ENCODE results near the gene CDH22.

Gene CDH22, protein sequence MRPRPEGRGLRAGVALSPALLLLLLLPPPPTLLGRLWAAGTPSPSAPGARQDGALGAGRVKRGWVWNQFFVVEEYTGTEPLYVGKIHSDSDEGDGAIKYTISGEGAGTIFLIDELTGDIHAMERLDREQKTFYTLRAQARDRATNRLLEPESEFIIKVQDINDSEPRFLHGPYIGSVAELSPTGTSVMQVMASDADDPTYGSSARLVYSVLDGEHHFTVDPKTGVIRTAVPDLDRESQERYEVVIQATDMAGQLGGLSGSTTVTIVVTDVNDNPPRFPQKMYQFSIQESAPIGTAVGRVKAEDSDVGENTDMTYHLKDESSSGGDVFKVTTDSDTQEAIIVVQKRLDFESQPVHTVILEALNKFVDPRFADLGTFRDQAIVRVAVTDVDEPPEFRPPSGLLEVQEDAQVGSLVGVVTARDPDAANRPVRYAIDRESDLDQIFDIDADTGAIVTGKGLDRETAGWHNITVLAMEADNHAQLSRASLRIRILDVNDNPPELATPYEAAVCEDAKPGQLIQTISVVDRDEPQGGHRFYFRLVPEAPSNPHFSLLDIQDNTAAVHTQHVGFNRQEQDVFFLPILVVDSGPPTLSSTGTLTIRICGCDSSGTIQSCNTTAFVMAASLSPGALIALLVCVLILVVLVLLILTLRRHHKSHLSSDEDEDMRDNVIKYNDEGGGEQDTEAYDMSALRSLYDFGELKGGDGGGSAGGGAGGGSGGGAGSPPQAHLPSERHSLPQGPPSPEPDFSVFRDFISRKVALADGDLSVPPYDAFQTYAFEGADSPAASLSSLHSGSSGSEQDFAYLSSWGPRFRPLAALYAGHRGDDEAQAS

DNA sequence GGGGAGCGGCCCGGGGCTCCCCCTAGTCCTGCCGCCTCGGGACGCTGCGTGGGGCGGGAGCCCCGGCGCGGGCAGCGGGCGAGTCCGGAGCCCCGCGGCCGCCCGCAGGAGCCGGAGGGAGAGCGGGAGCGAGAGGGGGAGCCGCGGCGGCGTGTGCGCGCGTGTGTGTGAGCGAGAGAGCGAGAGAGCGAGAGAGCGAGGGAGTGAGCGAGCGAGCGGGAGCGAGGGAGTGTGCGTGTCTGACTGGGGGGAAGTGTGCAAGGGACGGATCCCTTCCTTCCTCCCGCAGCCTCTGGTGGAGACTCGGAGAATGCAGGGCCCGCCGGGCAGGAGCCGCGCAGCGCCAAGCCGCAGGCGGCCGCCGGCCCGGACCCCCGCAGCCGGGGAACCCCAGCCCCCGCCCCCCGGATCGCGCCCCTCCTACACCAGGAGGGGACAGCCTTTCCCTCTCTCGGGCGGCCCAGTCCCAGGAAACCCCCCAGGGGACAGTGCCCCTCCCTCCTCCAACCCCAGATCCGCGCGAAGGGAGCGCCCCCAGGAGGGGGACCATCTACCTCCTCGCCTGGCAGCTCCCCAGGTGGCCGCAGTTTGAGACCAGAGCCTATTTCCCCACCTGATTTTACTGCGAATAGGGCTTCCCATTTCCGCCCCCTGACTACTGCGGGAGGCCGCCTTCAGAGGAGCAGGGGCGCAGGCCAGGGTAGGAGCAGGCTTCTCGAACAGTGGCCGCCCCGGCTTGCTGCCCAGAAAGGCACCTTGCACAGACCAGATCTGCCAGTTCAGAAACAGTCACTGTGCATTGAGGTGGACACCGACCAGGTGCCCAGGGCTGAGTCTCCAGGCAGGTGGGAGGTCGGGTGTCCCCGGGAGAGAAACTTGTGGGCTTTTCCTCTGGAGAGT, at the start of gene CDH22:
Gene CDH22 (minus strand): TSS at position 241 of the 900 bp plus-strand sequence. CDS start 57,204 bp downstream, outside the sequence.
- DNase-seq: peak; percentile 33

DNA sequence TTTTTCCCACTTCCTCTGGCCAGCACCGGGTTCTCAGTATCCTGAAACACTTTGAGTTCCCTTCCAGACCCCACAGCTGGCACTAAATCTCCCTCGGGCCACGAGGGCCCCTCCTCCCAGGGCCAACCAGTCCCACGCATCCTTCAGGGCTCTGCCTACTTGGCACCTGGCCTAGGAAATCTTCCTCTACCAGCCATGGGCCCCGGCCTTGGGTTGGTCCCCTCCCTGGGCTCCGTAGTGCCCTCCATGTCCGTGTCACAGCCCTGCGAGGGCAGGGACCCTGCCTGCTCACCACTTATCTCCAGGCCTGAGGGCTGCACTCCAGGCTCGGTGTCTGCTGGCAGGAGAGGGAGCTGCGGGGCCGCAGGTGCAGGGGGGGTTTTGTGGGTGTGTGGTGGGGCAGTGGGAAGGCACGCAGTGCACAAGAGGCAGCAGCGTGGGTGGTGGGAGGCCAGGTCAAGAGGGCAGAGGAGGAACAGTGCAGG, 48.8 kb upstream of the CDH22 start:
- no peak for DNase-seq

DNA sequence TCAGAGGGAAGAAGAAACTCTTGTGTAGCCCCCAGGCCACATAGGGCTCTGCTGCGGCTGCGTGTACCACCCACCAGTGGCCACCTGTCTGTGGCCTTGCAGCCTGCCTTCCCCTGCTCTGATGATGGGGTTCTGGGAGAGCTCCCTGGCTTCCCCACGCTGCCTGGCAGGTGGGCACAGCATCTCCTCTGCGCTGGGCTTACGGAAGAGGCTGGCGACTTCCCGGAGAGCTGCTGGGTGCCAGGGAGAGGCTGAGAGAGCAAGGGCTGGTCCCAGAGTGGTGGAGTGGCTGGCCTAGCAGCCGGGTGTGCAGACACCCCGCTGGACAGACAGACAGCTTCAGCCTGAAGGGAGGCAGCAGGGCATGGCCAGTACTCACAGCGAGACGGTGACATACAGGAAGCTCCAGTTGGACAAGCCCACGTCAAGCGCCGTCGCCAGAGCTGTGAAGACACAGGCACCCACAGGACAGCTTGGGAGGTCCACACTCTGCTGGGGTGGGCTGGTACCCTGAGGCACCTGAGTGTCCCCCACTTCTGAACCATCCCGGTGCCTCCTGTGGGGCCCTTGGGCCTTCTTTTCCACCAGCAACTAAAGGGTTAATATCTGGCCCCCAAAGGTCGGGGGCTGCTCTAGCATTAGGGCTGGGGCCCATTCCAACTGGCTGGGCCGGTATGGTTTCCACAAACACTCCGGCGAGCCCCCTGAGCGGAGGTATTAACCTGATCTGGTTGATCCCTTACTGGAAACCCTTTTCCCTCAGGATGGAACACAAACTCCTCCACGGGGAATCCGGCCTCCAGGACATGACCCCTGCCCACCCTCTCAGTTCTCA, 48.1 kb upstream of the CDH22 start:
- no peak for DNase-seq

DNA sequence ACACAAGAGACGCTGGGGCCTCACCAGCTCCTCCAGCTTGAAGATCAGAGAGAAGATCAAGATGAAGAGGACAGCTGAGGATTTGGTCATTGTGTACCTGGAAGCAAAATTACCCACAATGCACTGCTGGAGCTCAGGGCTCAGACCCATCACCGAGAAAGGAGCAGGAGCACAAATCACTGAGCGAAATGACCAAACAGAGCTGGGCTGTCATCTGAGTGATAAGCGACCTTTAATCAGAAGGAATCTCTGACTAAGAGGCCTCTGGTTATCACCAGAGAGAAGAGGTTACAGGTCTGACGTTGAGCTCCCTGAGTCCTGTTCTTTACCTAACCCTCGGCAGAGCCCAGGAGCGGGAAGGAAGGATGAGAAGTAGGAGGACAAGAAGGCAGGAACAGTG, 47.5 kb upstream of the CDH22 start:
- DNase-seq: no peak

DNA sequence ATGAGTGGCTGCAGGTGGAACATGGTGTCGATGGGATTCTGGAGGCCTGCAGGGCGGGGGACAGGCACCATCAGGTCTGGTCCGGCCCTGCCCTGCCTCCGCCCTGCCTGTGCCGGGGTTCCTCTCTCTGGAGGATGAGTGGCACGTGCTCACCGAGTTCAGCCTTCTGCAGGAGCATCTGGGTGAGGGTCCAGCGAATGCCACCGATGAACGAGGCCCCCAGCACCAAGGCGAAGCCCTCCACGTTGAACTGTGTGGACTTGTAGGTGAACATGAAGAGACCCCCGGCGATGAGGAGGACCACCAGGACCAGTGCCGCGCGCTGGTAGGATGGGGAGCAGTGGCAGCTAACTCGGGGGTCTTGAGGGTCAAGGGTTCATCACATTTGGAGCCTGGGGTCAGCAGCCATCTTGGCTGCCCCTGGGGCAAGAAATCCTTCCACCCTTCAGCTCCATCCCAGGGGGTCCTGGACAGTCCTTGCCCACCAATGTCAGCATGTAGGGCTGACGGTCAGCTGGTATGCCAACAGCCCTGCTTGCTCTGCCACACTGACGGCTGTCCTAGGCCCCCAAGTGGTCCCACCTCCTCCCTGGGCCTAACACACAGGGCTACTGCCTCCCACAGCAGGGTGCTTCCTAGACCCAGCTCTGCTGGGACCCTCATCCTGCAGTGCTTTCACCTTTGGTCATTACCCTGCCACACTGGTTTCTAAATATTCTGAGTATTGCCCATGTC, 46.8 kb upstream of the CDH22 start:
- no peak for DNase-seq

DNA sequence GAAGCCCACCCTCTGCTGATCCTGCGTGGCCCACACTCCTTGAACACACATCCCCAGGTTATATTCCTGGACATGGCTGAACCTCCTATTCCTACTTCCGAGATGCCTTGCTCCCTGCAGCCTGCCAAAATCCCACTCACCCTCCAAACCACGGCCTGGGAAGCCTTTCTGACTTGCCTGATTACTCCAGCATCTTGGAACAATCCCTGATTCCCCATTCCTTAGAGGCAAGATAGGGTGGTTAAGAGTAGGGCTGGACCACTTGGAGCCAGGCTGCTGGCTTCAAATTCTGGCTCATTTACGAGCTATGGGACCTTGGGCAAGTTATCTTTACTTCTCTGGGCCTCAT, 45.9 kb upstream of the CDH22 start:
- DNase-seq: no peak

DNA sequence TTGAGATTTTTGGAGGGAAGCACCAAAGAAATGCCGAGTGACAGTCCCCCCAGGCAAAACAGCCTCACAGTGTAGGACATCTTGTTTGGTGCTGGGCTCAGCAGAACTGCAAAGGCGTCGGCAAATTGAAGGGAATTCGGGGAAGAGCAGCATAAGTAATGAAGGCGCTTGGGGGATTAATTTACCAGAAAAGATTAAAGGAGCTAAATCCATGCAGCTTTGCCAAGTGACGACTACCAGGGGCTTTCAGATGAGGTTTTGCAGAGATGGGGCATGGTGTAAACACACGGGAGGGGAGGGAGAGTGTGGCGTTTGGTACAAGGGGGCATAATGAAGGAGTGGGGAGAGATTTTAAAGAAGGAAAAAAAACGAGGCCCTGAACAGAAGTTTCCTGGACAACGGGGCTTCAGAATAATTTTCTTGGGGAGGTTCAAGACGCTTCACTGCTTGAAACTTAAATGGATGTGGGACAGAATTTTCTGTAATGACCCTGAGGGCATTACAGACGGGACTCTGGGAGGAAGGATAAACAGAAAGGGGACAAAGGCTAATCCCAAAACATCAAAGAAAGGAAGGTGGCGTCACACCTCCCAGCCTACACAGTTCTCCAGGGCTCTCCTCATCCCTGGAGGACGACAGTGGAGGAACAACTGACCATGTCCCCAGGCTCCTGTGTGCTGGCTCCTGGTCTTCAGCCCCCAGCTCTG, 45.4 kb upstream of the CDH22 start:
- no peak for DNase-seq

DNA sequence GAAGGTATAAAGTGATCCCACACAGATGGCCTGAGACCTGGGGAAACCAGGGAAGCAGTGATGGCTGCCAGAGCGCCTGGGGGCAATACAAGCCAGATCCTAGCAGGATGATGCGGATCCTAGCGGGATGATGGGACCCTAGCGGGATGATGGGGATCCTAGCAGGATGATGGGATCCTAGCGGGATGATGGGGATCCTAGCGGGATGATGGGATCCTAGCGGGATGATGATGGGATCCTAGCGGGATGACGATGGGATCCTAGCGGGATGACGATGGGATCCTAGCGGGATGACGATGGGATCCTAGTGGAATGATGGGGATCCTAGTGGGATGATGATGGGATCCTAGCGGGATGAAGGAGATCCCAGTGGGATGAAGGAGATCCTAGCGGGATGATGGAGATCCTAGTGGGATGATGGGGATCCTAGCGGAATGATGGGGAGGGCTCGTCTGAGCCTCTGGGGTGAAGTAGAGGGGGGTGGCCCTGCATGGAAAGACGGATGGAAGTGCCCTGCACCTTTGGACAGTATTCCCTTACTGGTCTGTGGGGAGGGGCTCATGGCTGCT, 44.2 kb upstream of the CDH22 start:
- no peak for DNase-seq

DNA sequence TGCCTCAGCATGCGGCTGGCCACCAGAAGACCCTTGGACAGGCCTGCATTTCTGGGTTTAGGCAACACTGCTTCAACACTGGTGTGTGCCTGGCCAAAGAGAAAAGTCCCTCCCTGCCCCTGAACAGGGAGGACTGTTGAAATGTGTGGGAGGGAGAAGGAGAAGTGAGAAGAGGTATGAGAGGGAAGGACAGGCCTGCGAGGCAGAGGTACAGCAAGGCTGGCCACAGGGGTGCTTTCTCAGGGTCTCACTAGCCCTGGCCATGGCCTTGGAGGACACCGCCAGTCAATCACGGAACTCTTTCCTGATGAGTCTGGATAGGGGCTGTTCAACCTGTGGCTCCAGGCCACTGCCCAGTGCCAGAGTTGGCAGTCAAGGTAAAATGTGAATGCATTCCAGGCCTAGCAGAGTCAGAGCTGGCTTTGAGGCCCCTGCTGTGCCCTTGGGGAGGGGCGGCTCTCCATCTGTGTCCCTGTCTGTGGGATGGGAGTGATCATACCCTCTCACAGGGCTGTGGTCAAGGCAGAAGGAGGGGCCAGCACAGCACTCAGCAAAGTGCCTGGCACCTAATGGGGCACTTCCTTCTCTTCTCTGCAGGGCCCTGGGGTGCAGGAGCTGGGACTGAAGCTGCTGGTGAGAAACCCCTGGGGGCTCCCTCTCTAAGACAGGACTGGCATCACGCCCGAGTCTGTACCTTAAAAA, 43.2 kb upstream of the CDH22 start:
- DNase-seq: no peak

DNA sequence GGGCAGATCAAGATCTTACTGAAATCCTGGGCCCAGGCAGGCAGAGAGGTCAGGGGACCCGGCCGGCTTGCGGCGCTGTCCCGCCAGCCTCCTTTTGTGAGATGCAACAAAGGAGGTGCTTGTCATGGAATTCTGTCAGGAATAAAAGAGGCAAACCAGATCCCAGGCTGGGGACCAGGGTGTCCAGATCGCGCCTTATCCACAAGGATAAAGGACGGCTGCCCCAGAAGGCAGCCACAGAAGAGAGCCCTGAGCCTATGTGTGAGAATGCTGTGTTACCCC, 42.6 kb upstream of the CDH22 start:
- no peak for DNase-seq

DNA sequence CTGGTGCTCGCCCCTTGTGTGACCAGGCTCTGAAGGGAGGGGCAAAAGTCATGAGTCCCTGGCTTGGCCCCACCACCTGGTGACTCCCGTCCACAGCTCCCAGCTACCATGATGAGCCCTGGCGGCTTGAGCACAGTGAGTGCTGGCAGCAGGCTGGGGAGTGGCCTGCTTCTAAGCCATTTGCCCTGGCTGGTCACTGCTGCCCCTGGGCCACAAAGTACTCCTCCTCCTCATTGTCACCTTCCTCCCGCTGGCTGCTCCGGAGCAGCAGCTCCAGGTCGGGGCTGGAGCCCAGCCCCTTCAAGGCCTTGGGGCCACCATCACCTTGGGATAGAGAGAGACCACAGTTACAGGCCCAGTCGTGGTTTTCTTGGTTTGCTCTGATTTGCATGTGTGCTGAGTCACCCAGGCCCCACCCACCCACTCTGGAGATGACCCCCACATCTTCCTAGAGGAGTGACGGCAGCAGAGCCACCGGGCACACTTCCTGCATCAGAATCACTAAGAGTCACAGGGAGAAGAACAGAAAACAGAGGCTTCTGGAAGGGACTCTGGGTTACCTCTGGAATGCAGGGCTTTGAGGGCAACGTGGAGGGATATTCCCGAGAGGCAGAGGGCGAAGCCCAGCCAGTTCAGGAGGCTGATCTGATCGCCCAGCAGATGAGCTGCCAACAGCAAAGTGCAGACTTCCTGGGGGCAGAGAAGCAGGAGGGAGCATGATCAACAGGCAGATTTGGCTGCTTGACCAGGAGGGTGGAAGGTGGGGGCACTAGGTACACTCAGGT, 42.1 kb upstream of the CDH22 start:
- DNase-seq: no peak

DNA sequence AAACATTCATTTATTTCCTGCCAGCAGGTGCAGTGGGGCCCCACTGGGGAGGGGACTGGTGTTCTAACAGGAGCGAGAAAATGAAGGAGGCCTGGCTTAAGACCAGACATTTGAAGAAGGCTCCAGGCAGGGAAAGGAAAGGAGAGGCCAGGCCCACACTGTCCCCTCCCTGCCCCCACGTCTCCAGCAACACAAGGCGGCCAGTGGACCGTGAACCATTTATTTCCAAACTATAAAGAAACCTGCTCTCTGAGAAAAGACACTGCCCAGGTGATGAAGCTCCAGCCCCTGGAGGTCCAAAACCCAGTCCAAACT, 41.4 kb upstream of the CDH22 start:
- no peak for DNase-seq

DNA sequence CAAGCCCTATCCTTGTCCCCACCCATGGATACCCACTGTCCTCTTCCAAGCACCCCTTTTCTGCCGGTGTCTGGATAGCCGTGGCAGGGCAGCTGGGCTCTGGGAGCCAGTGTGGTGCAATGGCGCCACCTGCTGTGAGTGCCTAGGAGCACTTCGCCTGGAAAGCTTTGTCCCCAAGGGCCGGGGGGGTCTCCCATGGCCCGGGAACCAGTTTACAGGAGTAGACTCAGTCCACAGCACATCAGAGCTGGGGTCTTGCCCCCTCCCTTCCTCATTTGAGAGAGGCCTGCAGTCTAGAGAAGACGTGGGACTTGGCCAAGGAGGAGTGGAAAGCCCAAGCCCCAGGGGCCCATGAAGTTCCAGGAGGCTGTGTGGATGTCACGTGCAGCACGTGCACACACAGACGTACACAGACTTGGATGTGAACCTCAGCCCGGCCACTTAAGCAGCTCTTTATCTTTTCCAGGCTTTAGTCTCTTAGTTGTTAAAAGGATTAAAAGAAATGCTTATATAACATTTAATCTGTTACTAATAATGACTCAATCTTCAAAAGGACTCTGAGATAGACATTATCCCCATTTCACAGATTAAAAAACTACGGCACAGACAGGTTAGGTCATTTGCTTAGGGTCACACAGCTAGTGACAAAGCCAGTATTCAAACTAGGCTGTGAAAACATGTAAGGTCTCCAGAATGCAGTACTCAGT, 40.9 kb upstream of the CDH22 start:
- DNase-seq: peak; percentile 62

DNA sequence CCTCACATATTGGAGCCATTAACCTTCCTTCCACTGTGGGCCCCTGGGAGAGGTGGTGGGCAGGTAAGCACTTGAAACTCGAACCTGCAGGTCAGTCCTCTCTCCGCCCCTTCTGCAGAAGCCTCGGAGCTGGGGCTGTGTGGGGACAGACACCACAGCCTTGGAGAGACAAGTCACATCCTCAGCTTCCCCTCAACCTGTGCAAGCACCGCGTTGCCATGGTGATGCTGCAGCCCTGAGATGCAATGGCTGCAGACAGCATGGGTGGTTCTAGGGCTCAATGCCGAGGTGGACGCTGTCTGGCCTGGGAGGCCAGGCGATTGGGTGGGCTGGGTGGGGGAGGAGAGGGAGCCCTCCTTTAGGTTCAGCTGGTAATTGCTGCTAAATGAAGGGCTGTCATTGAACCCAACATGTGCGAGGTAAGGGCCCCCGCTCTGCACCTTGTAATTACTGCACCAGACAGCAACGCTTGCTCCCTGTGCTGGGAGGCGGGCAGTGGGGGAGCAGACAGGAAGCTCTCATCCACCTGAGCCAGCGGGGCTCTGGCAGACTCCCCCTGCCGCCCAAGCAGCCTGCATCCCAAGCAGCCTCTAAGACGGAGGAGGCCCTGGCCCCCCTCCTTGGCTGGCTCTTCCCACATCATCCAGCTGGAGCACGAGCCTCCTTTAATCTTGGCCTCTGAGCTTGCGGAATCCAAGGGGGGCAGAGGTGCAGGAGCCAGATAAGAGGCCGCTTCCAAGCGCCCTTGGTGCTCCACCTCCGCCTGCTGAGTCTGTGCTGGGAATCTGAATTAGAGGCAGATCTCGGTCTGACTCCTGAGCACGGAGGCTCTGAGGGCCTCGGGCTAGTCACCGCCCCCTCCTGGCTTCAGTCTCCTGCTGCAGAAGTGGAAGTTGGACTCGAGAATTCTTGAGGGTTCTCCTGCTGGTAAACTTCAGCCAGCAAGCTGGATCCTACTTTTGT, 39.8 kb upstream of the CDH22 start:
- DNase-seq: no peak

DNA sequence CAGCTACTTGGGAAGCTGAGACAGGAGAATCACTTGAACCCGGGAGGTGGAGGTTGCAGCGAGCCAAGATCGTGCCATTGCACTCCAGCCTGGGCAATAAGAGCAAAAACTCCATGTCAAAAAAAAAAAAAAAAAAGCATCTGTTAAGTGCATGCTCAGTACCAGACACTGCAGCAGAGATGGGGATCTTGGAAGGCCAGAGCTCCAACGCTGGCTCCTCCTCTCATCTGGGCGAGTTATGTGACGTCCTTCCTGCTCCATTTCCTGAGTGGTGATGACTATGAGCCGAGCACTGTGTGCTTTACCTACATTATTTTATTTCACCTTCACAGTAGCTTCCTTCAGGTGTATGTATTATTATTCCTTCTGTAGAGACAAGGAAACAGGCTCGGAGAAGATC, 38.5 kb upstream of the CDH22 start:
- DNase-seq: no peak

DNA sequence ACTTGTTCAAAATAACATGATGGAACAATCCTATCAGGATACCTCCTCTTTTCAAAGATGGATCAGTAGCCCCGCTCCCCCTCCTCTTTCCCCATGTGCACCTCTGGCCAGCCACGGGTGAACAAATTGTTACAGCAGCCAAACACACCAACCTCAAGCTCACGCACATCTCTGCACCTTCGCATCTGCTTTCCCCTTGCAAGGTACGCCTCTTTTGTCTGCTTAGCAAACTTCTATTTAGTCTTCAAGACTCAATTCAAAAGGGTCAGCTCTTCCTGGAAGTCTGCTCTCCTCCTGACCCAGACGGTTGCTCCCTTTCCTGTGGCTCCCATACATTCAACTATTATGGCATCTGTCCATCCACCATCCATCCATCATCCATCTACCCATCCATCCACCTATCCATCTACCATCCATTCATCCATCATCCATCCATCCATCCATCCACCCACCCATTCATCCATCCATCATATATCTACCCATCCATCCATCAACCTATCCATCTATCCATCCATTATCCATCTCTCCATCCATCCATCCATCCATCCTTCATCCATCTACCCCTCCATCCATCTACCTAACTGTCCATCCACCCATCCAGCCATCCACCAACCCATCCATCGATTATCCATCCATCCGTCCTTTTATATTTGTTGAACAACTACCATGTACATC, 36.3 kb upstream of the CDH22 start:
- DNase-seq: no peak

DNA sequence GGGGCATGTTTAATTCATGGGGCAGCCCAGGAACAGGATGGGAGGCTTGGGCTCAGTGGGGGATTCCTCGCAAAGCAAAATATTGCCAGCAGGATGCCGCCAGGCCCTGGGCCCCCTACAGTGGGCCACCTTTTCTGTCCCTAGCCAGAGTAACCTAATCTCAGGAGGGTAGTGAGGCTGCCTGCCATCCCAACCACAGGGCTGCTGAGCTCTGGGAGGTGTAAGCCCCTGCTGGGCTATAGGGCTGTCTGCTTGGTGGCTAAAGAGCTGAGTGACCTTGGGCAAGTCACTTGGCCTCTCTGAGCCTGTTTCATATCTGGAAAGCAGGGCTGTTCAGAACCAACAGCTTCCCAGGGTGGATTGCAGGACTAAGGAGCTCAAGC, 35.7 kb upstream of the CDH22 start:
- no peak for DNase-seq
